Activated naive CD4-positive, alpha-beta T cell treated with anti-CD3 and anti-CD28 coated beads, Interleukin-2, amount 10 ng/mL, durations not matched to agents 7 days and 5 days (primary cell): ENCODE measurements around the gene ZNF581.

Experiments
- CTCF ChIA-PET: fragments of 350-600 bp; sonication (Branson Sonifier 250); formaldehyde crosslinking; loops from one replicate; lab custom pipeline; 2021; ENCODE audit warnings: antibody characterized with exemption; lab: Charles Lee
- DNase-seq: peaks from one replicate; pipeline ENCODE4 v3.0.0-alpha.2; 2020
- H3K27ac Mint-ChIP-seq: one replicate; pipeline ENCODE4 v1.8.0; 2021; ENCODE audit warnings: mild to moderate bottlenecking, moderate library complexity, mixed read lengths
- H3K27me3 Mint-ChIP-seq: one replicate; pipeline ENCODE4 v1.8.0; 2021; ENCODE audit warnings: mild to moderate bottlenecking, mixed read lengths
- H3K36me3 Mint-ChIP-seq: one replicate; pipeline ENCODE4 v1.8.0; 2021; ENCODE audit warnings: mixed read lengths
- H3K4me1 Mint-ChIP-seq: one replicate; pipeline ENCODE4 v1.8.0; 2021; ENCODE audit warnings: mixed read lengths
- H3K4me3 Mint-ChIP-seq: one replicate; pipeline ENCODE4 v1.8.0; 2021; ENCODE audit warnings: mild to moderate bottlenecking, moderate library complexity, mixed read lengths
- H3K9me3 Mint-ChIP-seq: one replicate; pipeline ENCODE4 v1.8.0; 2021; ENCODE audit warnings: mixed read lengths

ZNF581 gene

GRCh38 chr19:55651236-55651635 lies 7.8 kb downstream of the ZNF581 start:
- H3K4me3 Mint-ChIP-seq: peak overlapping the region; percentile 44
- no peak for DNase-seq
- H3K9me3 Mint-ChIP-seq: no peaks in the 10 kb centered on the region
- H3K27me3 Mint-ChIP-seq: peaks cover 4% of the 10 kb centered on the region
- CTCF ChIA-PET: no interaction called here
- peaks cover 15% of the 10 kb centered on the region for H3K36me3 Mint-ChIP-seq
- no peak overlapping the region for H3K27ac Mint-ChIP-seq
- H3K4me1 Mint-ChIP-seq: peaks cover 40% of the 10 kb centered on the region

GRCh38 chr19:55652311-55653128 lies 9.1 kb downstream of the ZNF581 start:
- H3K27ac Mint-ChIP-seq: peak overlapping the region; percentile 26

DNA sequence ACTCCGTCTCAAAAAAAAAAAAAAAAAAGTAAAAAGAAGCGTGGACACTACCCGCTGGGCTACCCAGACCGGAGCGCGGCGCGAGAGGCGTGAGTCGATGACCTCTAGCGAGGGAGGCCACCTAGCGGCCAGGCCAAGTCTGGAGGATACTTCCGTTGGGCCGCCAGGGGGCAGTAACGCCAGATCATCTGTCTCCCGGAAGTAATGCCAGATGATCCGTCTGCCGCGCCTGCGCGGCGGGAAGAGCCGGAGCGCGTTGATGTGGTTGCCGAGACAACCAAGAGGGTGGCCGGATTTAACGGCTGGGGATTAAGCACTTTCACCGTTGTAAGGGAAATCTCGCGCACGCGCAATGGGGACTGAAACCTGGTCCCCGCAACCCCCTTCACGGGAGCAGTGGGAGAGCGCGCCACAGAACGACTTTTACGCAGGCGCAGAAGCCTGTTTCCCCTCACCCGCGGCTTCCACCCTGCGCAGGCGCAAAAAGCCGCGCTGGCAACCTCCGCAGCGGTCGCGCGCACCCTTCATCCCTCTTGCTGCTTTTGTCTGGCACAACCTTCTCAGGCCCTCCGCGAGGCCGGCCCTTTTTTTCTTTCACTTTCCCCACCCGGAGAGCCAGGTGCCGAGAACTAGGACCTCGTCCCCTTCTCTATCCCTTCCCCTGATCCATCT lies 10.3 kb downstream of the ZNF581 start:
- Mint-ChIP-seq H3K9me3 (no peaks in the 10 kb centered on the region), H3K4me1 (peaks cover 49% of the 10 kb centered on the region), H3K27me3 (peaks cover 4% of the 10 kb centered on the region), H3K4me3 (peak overlapping the region; percentile 78), H3K27ac (peak overlapping the region; percentile 92), H3K36me3 (peaks cover 19% of the 10 kb centered on the region)
- CTCF ChIA-PET: interaction anchor here (0.6 to 1.6 kb wide), 14 partner anchors 8 to 680 kb away, joined by 3 to 23 read pairs (median 4); partner anchors contain the start of gene ZNF581
- DNase-seq: peak; percentile 98

More at GRCh38 chr19:55652311-55653128, 9.1 kb downstream of the ZNF581 start:
- DNase-seq: no peak
- Mint-ChIP-seq H3K9me3 (no peaks in the 10 kb centered on the region), H3K4me3 (peak overlapping the region; percentile 43), H3K36me3 (peaks cover 19% of the 10 kb centered on the region), H3K4me1 (peaks cover 46% of the 10 kb centered on the region), H3K27me3 (peaks cover 4% of the 10 kb centered on the region)
- CTCF ChIA-PET: interaction anchor here (0.7 to 1.6 kb wide), 5 partner anchors 9 to 640 kb away, joined by 3 to 23 read pairs (median 4); partner anchors contain the start of gene ZNF581

DNA sequence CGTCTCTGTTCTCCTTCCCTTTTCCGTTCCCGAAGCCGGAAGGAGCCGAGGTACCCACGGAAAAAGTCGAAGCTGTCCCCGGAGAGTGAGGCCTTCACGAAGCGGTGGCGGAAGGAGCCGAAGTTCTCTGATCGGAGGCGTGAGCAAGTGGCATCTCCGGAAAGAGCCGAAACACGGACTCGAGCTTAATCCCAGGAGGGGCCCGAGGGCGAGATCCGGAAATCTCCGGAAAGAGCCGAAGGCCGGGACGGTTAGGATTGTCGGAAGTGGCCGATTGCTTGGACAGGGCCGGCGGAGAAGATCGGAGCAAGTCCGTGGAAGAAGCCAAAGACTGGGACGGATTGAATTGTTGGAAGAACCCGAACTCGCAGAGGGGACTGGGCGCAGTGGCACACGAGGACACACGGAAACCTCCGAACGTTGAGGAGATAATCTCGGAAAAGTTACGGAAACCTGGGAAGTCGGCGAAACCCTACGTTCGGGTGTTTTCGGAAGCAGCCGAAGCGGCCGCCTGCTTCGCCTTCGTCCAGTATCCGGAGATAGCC lies 10.9 kb downstream of the ZNF581 start:
- CTCF ChIA-PET: interaction anchor here (0.6 to 1.2 kb wide), 9 partner anchors 9 to 679 kb away, joined by 3 to 7 read pairs (median 3); no protein-coding TSS in a partner anchor
- DNase-seq: peak; percentile 100
- H3K27ac Mint-ChIP-seq: peak overlapping the region; percentile 92
- peak overlapping the region; percentile 78 for H3K4me3 Mint-ChIP-seq
- peaks cover 48% of the 10 kb centered on the region for H3K4me1 Mint-ChIP-seq
- H3K36me3 Mint-ChIP-seq: peaks cover 20% of the 10 kb centered on the region
- no peaks in the 10 kb centered on the region for H3K9me3 Mint-ChIP-seq
- H3K27me3 Mint-ChIP-seq: peaks cover 4% of the 10 kb centered on the region

- Mint-ChIP-seq H3K9me3 (no peaks in the 10 kb centered on the region), H3K36me3 (peaks cover 21% of the 10 kb centered on the region), H3K4me3 (peak within 1 kb of the TSS; percentile 78), H3K4me1 (peaks cover 49% of the 10 kb centered on the region), H3K27ac (peak within 1 kb of the TSS; percentile 92), H3K27me3 (peaks cover 4% of the 10 kb centered on the region)
- DNase-seq: peak; percentile 97
- CTCF ChIA-PET: interaction anchor here (0.6 to 1.2 kb wide), 8 partner anchors 9 to 679 kb away, joined by 3 to 7 read pairs (median 3); no protein-coding TSS in a partner anchor
Measured at GRCh38 chr19:55654868-55655647, 11.6 kb downstream of the ZNF581 start, which contains the start of gene U2AF2. Gene U2AF2, plus strand, starts transcription at chr19:55655035. Its CDS starts 70 bp downstream, at chr19:55655105.

- Mint-ChIP-seq H3K4me3 (peak overlapping the region; percentile 78), H3K27me3 (peaks cover 4% of the 10 kb centered on the region), H3K4me1 (peaks cover 46% of the 10 kb centered on the region), H3K9me3 (no peaks in the 10 kb centered on the region), H3K36me3 (peaks cover 21% of the 10 kb centered on the region), H3K27ac (peak overlapping the region; percentile 92)
- no peak for DNase-seq
- CTCF ChIA-PET: no interaction called here
Measured at GRCh38 chr19:55655648-55656040, 12.2 kb downstream of the ZNF581 start.

GRCh38 chr19:55656552-55656951 lies 13.1 kb downstream of the ZNF581 start:
- peaks cover 44% of the 10 kb centered on the region for H3K4me1 Mint-ChIP-seq
- peaks cover 4% of the 10 kb centered on the region for H3K27me3 Mint-ChIP-seq
- H3K27ac Mint-ChIP-seq: peak overlapping the region; percentile 92
- peaks cover 27% of the 10 kb centered on the region for H3K36me3 Mint-ChIP-seq
- no peak for DNase-seq
- CTCF ChIA-PET: interaction anchor here (0.8 to 1.6 kb wide), 3 partner anchors 15 to 153 kb away, joined by 3 to 7 read pairs (median 3); no protein-coding TSS in a partner anchor
- no peaks in the 10 kb centered on the region for H3K9me3 Mint-ChIP-seq
- H3K4me3 Mint-ChIP-seq: peak overlapping the region; percentile 78

GRCh38 chr19:55656988-55657747 lies 13.7 kb downstream of the ZNF581 start:
- DNase-seq: no peak
- Mint-ChIP-seq H3K4me1 (peaks cover 44% of the 10 kb centered on the region), H3K36me3 (peaks cover 33% of the 10 kb centered on the region), H3K4me3 (peak overlapping the region; percentile 78), H3K9me3 (no peaks in the 10 kb centered on the region), H3K27me3 (peaks cover 4% of the 10 kb centered on the region), H3K27ac (no peak overlapping the region)
- CTCF ChIA-PET: interaction anchor here (0.8 to 1.6 kb wide), 3 partner anchors 14 to 152 kb away, joined by 3 to 7 read pairs (median 3); no protein-coding TSS in a partner anchor

DNA sequence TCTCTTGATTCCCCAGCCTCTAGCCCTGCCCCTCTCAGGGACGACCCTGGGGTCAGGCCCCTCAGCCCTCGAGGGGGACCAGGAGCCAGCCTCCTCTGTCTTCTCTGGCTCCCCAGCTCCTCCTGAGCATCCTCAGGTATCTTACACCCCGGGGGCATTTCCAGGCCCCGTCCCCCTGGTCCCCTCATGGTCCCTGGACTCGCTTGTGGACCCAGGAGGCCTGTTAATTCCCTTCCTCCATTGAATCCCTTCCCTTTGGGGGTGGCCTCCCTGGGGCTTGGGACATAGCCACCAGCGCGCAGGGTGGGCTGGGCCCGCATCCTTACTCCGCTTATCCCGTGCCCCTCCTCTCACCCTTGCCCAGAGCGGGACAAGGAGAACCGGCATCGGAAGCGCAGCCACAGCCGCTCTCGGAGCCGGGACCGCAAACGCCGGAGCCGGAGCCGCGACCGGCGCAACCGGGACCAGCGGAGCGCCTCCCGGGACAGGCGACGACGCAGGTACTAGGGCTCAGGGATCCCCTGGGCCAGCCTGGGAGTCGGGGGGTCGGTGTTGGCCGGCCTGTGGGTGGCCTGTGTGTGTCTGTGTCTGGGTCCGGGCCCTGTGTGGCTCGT lies 15.5 kb downstream of the ZNF581 start:
- Mint-ChIP-seq H3K27ac (no peak overlapping the region), H3K4me1 (peaks cover 42% of the 10 kb centered on the region), H3K36me3 (peaks cover 49% of the 10 kb centered on the region), H3K27me3 (no peaks in the 10 kb centered on the region), H3K4me3 (no peak overlapping the region), H3K9me3 (no peaks in the 10 kb centered on the region)
- CTCF ChIA-PET: interaction anchor here (1.0 kb wide), 1 partner anchor 13 kb away, joined by 3 read pairs; no protein-coding TSS in a partner anchor
- DNase-seq: no peak

DNA sequence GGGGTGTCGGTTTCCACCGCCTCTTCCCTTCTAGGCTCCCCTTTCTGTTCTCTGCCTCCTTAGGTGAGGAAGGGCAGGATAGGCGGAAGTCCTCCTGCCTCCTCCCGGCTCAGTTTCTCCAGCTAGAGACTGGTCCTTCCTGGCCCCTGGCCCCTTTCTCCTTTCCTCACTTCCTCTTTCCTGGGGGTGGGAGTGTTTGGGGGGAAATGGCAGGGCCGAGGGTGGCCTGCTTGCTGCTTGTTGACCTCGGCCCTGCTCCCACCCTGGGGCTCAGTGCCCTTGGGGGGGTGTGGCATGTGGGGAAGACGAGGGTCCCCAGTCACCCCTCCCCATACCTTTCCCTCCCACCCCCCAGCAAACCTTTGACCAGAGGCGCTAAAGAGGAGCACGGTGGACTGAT lies 16.4 kb downstream of the ZNF581 start:
- peaks cover 42% of the 10 kb centered on the region for H3K4me1 Mint-ChIP-seq
- CTCF ChIA-PET: interaction anchor here (1.0 kb wide), 1 partner anchor 12 kb away, joined by 3 read pairs; no protein-coding TSS in a partner anchor
- no peak for DNase-seq
- peaks cover 57% of the 10 kb centered on the region for H3K36me3 Mint-ChIP-seq
- H3K4me3 Mint-ChIP-seq: no peak overlapping the region
- H3K27ac Mint-ChIP-seq: peak overlapping the region; percentile 52
- H3K9me3 Mint-ChIP-seq: no peaks in the 10 kb centered on the region
- no peaks in the 10 kb centered on the region for H3K27me3 Mint-ChIP-seq

- Mint-ChIP-seq H3K36me3 (peaks cover 57% of the 10 kb centered on the region), H3K27ac (no peak overlapping the region), H3K4me3 (no peak overlapping the region), H3K27me3 (no peaks in the 10 kb centered on the region), H3K4me1 (peaks cover 42% of the 10 kb centered on the region), H3K9me3 (no peaks in the 10 kb centered on the region)
- CTCF ChIA-PET: interaction anchor here (1.0 kb wide), 1 partner anchor 11 kb away, joined by 3 read pairs; no protein-coding TSS in a partner anchor
- DNase-seq: no peak
Measured at GRCh38 chr19:55660404-55660803, 17.0 kb downstream of the ZNF581 start.

DNA sequence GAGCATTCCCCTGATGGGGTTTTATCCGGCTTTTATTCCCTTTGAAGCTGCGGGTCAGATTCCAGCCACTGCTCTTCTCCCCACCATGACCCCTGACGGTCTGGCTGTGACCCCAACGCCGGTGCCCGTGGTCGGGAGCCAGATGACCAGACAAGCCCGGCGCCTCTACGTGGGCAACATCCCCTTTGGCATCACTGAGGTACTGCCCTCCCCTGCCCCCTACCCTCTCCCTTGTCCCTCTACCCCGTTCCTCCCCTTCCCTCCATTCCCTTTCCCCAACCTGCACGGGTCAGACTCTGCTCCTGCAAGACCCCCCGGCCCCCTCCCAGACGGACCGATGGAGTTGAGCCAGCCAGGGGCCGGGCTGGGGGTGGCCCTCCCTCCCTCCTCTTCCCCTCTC lies 17.5 kb downstream of the ZNF581 start:
- CTCF ChIA-PET: no interaction called here
- peaks cover 38% of the 10 kb centered on the region for H3K4me1 Mint-ChIP-seq

More for the DNA sequence above, 17.5 kb downstream of the ZNF581 start:
- DNase-seq: no peak
- Mint-ChIP-seq H3K36me3 (peaks cover 56% of the 10 kb centered on the region), H3K27ac (no peak overlapping the region), H3K9me3 (no peaks in the 10 kb centered on the region), H3K27me3 (no peaks in the 10 kb centered on the region), H3K4me3 (no peak overlapping the region)
